H1 (cell line): ENCODE data around the gene GEMIN7. TPM values are rescaled to one million over a fixed set of nuclear protein-coding genes. Genes with fewer than 3 reads are reported as not detected.

Source experiments
- BRCA1 ChIP-seq: IDR thresholded peaks from 2 replicates; pipeline ENCODE4 v1.6.1; 2012; ENCODE audit warnings: low read depth, low read length, improper control_type of control experiment
- CTBP2 ChIP-seq: IDR thresholded peaks from 2 replicates; pipeline ENCODE4 v1.7.0; 2011; ENCODE audit warnings: borderline replicate concordance, mild to moderate bottlenecking, moderate library complexity, mixed read lengths, low read length; ENCODE audit not compliant: insufficient read depth, insufficient read length
- JUND ChIP-seq: IDR thresholded peaks from 2 replicates; pipeline ENCODE4 v1.6.1; 2011; ENCODE audit warnings: mild to moderate bottlenecking, improper control_type of control experiment, low read length
- TBP ChIP-seq: IDR thresholded peaks from 2 replicates; pipeline ENCODE4 v1.6.1; 2011; ENCODE audit warnings: low read depth, low read length, improper control_type of control experiment
- polyA plus RNA-seq, 7 experiments: library from polyadenylated mRNA; depleted of rRNA in 3 of 7; stranded (reverse) in 5 of 7; unstranded in 2 of 7; fragments of >200 nt in 5 of 7; fragments of 200-250 nt in 2 of 7; gene quantifications; 1 replicate in 5 of 7; 2 replicates in 1 of 7; 4 replicates in 1 of 7; pipeline versions ENCODE4 v1.2.1 to v1.2.3, GENCODE V29; 2011 to 2013; ENCODE audit warnings: missing spikeins in 2 of 7, mixed read lengths in 2 of 7
- total RNA-seq: library from RNA; stranded (reverse); fragmentation: NEBNext Ultra II Directional; extraction: Animal tissue kit (Norgen Biotek cat#: 25700); gene quantifications from 2 replicates; pipeline ENCODE4 v1.2.1, GENCODE V29; 2021
- TF ChIP-seq, protein P1 (sequence below), 3 experiments: IDR thresholded peaks; 1 replicate in 2 of 3; 2 replicates in 1 of 3; pipeline versions ENCODE4 v1.5.1 to v1.6.1; 2011; ENCODE audit warnings: low read length in 3 of 3, mild to moderate bottlenecking in 3 of 3, inconsistent platforms in 2 of 3, low read depth in 1 of 3, moderate library complexity in 1 of 3; ENCODE audit not compliant: insufficient read depth in 1 of 3; ENCODE audit errors: control extremely low read depth in 1 of 3

The GEMIN7 gene
- total and polyA plus RNA-seq, 2 of the 8 experiments (the other 6 are each of a cell fraction or from before 2014, with no cell fraction given): 48.0 to 91.6 TPM

GRCh38 chr19:45125975-45126493, 47.0 kb downstream of the GEMIN7 start (continued):
- TF ChIP-seq, protein P1, sequence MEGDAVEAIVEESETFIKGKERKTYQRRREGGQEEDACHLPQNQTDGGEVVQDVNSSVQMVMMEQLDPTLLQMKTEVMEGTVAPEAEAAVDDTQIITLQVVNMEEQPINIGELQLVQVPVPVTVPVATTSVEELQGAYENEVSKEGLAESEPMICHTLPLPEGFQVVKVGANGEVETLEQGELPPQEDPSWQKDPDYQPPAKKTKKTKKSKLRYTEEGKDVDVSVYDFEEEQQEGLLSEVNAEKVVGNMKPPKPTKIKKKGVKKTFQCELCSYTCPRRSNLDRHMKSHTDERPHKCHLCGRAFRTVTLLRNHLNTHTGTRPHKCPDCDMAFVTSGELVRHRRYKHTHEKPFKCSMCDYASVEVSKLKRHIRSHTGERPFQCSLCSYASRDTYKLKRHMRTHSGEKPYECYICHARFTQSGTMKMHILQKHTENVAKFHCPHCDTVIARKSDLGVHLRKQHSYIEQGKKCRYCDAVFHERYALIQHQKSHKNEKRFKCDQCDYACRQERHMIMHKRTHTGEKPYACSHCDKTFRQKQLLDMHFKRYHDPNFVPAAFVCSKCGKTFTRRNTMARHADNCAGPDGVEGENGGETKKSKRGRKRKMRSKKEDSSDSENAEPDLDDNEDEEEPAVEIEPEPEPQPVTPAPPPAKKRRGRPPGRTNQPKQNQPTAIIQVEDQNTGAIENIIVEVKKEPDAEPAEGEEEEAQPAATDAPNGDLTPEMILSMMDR (IDR thresholded peaks at IDR 0.05; ENCODE audit: control extremely low read depth in 1 of 3, insufficient read depth in 1 of 3, low read depth in 1 of 3, low read length in 3 of 3): peak; percentile 83 to 99 (median 98)
- TF ChIP-seq BRCA1 (no peak), TBP (no peak), CTBP2 (no peak), JUND (0 out of 2 replicates have a peak, but pooled peaks have one; percentile 7)
